ENCODE data around the gene FOSB.

- TF ChIP-seq ELK1 (IDR thresholded peaks at IDR 0.05; ENCODE audit: low read depth, low read length) (no peak), CTCF (IDR thresholded peaks at IDR 0.05) (no peak), RARB (CRISPR knock-in tag; IDR thresholded peaks at IDR 0.05) (no peak), ZSCAN20 (CRISPR knock-in tag; IDR thresholded peaks at IDR 0.05) (no peak), HDAC2 (IDR thresholded peaks at IDR 0.05) (no peak), JUNB (IDR thresholded peaks at IDR 0.05) (no peak)
Measured at GRCh38 chr19:45419396-45419795, 48.4 kb upstream of the FOSB start.
